ENCODE results near the gene LHFPL3.

LHFPL3 gene

GRCh38 chr7:104371216-104371979 is 43.0 kb downstream of the LHFPL3 start:
- no peak for DNase-seq

DNA sequence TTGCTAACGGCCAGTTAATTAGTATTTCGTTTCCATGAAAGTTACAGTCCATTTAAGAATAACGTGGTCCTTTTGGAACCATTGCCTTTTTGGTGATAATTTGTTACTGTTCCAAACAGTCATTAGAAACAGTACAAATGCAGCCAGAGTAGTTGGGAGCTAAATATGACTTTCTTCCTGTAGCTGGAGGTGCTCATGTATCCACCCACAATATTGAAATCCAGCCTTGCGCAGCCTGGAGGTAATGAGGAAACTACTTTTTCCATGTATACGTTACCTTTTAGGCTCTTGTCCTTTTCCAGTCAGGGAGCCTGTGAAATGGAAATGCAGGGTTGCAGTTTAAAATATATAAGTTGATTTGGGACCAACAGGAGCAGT is 43.6 kb downstream of the LHFPL3 start:
- DNase-seq = no peak

GRCh38 chr7:104382616-104383015 is 54.2 kb downstream of the LHFPL3 start:
- DNase-seq = no peak

DNA sequence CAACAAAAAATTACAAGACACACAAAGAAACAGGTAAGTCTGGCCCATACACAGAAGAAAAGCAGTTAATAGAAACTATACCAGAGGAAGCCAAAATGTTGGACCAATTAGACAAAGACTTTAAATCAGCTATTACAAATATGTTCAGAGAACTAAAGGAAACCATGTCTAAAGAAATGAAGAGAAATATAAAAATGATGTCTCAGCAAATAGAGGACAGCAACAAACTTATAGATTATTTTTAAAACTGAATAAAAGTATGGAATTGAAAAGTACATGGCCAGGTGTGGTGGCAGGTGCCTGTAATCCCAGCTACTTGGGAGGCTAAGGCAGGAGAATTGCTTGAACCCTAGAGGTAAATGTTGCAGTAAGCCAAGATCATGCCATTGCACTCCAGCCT is 58.5 kb downstream of the LHFPL3 start:
- no peak for DNase-seq

GRCh38 chr7:104388222-104388621 is 59.8 kb downstream of the LHFPL3 start:
- no peak for DNase-seq

DNA sequence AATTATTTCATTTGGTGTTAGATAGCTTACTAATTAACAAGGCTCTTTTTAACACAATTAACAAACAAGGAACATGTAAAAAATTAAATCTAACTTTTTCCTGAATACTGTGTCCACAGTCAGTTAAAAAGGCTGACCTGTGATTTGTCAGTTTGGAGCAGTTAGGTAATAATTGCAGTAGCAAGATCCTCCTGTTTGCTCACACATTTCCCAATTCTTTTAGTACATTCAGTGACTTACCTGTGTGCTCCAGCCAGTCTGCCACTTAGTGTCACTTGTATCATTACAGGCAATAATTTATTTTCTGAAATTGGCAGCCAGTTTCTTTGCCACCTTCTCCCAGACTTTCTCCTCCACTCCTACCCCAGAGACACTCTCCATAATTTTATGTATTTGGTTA is 66.8 kb downstream of the LHFPL3 start:
- DNase-seq = no peak

GRCh38 chr7:104397442-104397841 is 69.0 kb downstream of the LHFPL3 start:
- no peak for DNase-seq

- no peak for DNase-seq
These were observed 80.0 kb downstream of the LHFPL3 start for GRCh38 chr7:104408371-104408770.

GRCh38 chr7:104410742-104411141 is 82.3 kb downstream of the LHFPL3 start:
- DNase-seq = no peak

GRCh38 chr7:104412911-104413310 is 84.5 kb downstream of the LHFPL3 start:
- no peak for DNase-seq

DNA sequence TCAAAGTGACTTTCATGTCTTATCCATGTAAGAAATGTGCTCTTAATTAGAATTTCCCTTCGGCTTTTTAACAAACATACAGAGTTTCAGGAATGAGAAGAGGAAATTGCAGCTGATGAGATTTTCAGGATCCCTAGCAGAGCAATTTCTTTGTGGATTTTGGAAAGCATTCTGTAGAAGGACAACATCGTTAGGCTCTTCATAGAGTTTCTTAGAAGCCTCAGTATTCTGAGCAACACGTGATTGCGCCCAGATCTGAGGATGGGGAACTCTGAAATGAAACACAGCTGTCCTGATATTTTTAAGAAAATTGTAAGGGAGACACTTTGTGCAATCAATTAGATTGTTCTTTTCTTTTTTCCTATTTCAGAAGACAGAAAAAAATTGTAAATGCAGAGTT is 85.8 kb downstream of the LHFPL3 start:
- DNase-seq = no peak

GRCh38 chr7:104415700-104416099 is 87.3 kb downstream of the LHFPL3 start:
- no peak for DNase-seq

GRCh38 chr7:104416866-104417393 is 88.5 kb downstream of the LHFPL3 start:
- no peak for DNase-seq

GRCh38 chr7:104431930-104432329 is 103.5 kb downstream of the LHFPL3 start:
- no peak for DNase-seq

GRCh38 chr7:104434129-104434528 is 105.7 kb downstream of the LHFPL3 start:
- DNase-seq = no peak

DNA sequence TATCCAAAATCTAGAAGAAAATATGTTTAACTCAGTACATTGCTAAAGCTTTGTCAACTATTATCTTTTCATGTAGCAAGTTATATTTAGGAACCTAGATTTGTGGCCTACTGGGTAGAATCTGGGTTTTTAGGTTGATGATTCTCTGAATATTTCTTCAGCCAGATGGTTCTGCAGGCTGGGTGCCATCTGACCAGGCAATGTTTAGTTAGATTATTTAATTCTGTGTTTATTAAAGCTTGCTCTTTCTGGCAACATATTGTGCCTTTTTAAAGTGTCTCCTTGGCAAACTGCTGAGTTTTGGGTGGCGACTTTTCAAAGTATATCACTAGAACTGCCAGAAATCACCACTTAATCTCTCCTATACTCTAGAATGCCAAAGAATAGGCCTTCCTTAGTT is 114.1 kb downstream of the LHFPL3 start:
- no peak for DNase-seq

DNA sequence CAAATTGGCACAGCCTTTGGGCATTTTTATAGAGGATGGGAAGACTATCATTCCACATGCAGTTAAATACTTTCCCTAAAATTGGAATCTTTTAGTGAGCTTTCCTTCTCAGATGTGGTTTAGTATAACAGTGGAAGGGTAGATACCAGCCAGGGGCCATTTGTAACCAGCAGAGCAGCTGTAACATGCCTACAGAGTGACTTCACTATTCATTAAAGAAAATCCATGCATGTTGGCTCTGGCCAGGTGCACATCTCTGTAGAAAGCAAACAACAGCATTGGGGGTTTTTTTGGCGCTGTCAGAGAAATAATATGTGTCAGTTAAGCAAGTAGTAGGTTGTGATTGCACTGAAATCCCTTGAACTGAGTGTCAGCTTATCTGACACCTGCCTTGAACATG is 115.6 kb downstream of the LHFPL3 start:
- no peak for DNase-seq

- no peak for DNase-seq
These were observed 117.0 kb downstream of the LHFPL3 start for GRCh38 chr7:104445393-104445792.

GRCh38 chr7:104450861-104451260 is 122.5 kb downstream of the LHFPL3 start:
- no peak for DNase-seq

GRCh38 chr7:104453190-104453589 is 124.8 kb downstream of the LHFPL3 start:
- no peak for DNase-seq

DNA sequence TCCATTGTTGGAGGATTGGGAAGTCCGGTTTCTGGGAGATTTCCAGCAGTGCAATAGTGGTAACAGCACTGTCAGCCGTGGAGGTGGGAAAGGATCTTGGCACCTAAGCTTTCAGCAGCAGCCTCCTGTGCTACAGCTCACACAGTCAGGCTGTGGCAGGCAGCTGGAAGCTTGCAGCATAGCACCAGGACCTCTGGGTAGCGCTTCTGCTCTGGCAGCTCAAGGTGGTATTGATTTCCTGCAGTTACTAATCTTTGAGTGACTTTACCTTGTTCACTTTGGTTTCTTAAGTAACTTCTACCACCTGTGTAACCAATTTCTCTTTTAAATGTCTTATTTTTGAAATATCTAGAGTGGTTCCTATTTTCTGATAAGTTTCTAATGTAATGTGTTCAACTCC is 130.5 kb downstream of the LHFPL3 start:
- DNase-seq = no peak

GRCh38 chr7:104469166-104469820 is 140.9 kb downstream of the LHFPL3 start:
- DNase-seq = no peak

- no peak for DNase-seq
These were observed 152.1 kb downstream of the LHFPL3 start for GRCh38 chr7:104480529-104480928.

- no peak for DNase-seq
These were observed 154.1 kb downstream of the LHFPL3 start for GRCh38 chr7:104482362-104483037.

Measured in inflammatory macrophage (primary cell).